Stimulated activated CD8-positive, alpha-beta memory T cell treated with anti-CD3 and anti-CD28 coated beads, Interleukin-12 subunit alpha, Interleukin-12 subunit beta, amount 100 ng/mL, for 24 hours (primary cell): ENCODE measurements around the gene DLG2.
"Not testable (repeated sequence)": the region's sequence is repeated elsewhere in the genome, so short reads cannot be mapped to it uniquely, and the experiment has no call there.

Experiments
- DNase-seq: peaks from one replicate; pipeline ENCODE4 v3.0.0-alpha.2; 2020; ENCODE audit errors: extremely low read depth

Gene DLG2

DNA sequence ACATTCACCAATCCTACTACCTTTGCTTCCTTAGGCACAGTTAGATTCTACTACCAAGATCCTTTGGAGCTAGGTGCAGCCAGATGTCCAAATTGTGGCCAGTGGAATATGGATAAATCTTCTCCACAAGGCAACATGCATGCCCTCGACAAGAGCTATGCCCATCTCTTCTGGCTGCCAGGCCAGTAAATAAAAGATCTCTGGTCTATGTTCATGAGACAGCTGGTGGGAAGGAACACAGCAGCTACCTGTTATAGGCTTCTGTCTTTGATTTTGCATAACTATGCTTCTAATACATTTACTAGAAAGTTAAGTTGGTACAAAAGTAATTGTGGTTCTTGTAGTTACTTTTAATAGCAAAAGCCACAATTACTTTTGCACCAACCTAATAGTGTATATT, 182.7 kb downstream of the DLG2 start:
- no peak for DNase-seq

DNA sequence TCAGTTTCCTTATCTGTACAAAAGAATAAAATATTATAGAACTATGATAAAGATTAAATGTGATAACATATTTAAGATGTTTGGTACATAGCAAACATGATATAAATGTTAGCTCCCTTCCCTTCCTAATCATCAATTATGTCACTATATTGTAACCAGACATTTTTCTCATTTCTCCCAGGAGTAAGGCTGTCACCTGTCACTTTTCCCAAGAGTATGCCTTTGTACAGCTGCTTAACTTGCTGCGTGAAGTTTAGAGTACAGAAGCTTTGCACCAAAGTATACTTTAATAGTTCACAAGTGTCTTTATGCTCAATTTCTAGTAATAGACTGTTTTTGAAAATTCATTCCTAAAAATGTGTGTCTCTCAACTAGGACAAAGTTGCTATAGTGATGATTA, 186.9 kb downstream of the DLG2 start:
- DNase-seq = no peak

DNA sequence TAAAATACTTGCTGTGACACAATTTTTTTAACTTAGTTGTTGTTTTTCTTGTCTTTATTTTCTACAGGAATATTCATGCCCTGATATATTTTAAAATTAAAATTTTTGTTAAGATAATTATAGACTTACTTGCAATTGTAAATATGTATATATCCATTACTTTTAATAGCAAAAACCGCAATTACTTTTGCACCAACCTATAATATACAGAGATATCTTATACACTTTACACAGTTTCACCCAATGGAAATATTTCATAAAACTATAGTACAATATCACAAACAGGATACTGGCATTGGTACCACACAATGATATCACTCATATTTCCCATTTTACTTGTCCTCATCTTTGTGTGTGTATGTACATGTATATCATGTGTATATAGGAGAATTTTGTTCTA, 188.8 kb downstream of the DLG2 start:
- no peak for DNase-seq

DNA sequence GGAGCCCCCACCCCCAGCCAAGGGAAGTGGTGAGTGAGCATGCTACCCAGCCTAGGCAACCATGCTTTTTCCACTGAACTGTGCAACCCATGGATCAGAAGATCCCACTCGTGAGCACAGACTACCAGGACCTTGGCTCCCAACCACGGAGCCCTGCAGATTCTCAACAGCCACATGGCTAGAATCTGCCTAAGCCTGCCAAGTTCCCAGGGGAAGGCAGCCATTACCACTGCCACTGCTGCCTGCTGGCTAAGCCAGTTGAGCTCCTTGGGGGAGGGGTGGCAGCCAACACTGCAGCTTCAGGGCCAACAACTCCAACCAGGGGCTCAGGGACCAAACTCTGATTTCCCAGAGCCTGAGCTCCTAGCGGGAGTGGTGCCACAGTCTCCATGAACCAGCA, 195.8 kb downstream of the DLG2 start:
- no peak for DNase-seq

DNA sequence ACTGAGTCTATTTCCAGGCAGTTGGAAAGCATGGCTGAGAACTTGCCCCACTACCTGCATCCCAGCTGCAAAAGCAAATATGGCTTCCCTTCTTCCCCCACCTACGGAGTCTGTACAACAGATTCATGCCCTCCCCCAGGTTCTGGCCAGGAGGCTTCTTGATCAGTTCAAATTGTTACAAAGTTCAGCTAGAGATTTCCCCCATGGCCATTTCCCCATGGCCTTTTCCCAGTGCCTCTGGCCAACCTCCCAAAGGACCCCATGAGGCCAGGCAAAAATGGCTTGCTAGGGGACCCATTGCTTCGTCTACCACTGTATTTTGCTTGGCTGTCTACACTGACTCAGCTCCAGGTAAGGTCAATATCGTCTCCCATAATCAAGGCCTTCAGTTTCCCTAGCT, 203.3 kb downstream of the DLG2 start:
- no peak for DNase-seq

DNA sequence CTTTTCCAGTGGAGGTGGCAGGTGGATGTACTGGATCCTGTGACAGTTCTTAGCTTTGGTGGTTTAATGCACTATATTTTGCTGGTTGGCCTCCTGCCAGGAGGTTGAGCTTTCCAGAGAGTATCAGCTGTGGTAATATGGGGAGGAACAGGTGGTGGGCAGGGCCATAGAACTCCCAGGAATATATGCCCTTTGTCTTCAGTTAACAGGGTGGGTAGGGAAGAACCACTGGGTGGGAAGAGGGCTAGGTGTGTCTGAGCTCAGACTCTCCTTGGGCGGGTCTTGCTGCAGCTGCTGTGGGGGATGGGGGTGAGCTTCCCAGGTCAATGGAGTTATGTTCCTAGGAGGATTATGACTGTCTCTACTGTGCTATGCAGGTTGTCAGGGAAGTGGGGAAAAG, 203.8 kb downstream of the DLG2 start:
- DNase-seq = no peak

DNA sequence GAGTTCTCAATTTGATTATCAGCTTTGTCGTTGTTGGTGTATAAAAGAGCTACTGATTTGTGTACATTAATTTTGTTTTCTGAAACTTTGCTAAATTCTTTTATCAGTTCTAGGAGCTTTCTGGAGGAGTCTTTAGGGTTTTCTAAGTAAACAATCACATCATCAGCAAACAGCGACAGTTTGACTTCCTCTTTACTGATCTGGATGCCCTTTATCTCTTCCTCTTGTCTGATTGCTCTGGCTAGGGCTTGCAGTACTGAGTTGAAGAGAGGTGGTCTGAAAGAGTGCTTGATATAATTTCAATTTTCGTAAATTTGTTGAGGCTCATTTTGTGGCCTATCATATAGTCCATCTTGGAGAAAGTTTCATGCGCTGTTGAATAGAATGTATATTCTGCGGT, 213.0 kb downstream of the DLG2 start:
- no peak for DNase-seq

DNA sequence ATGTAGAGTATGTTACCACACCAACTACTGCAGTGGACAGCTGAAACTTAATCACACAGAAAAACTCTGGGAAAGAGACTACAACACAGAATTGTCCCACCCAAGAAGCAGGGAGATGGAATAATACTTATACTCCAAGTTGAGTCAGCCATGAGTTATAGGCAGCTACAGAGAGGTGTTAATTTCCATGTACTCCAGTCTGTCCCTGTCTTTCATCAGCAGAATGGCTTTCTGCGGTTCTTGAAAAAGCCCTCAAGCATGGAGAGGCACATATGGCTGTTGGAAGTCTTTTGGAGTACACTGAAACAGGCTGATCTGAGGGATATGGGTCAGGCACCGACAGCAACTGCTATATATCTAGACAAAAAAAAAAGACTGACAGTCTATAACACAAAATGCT, 219.5 kb downstream of the DLG2 start:
- DNase-seq = no peak

DNA sequence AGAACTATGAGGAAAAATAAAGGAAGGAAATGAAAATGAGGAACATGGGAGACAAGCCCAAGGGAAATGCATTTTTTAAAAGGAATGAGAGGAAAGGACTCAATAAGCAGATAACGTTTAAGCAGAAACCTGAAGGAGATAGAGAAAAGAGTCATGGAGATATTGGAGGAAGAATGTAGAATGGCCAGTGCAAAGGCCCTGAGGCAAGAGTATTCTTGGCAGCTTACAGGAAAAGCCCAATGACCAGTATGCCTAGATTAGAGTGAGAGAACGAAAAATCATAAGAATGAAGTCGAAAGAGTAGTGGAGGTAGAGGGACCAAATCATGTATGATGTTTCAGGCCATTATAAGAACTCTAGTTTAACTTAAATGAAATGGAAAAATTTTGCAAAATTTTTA, 220.3 kb downstream of the DLG2 start:
- no peak for DNase-seq

DNA sequence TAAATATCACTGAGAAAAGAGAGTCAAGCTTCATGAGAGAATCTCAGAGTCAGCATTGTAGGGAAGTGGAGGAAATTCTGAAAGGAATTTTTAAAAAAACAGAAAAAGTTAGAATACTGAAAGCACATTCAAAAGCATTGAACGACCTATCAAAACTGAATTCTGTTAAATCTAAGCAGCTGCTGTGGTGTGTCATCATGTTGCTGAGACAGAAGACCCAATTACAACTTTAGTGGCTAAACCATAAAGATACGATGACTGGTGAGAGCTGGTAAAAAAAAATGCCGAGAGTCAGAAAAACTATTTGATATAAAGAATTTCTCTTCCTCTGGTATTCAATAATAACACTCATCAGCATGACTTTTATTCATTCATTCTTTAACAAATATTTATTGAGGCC, 220.8 kb downstream of the DLG2 start:
- no peak for DNase-seq

DNA sequence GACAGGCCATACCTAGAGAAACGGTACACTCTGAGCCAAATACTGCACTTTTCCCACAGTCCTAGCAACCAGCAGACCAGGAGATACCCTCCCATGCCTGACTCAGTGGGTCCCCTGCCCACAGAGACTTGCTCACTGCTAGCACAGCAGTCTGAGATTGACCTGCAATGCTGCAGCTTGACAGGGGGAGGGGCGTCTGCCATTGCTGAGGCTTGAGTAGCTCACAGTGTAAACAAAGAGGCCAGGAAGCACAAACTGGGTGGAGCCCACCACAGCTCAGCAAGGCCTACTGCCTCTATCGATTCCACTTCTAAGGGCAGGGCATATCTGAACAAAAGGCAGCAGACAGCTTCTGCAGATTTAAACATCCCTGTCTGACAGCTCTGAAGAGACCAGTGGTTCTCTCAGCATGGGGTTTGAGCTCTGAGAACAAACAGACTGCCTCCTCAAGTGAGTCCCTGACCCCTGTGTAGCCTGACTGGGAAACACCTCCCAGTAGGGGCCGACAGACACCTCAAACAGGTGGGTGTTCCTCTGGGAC, 231.6 kb downstream of the DLG2 start:
- DNase-seq = not testable (repeated sequence)

DNA sequence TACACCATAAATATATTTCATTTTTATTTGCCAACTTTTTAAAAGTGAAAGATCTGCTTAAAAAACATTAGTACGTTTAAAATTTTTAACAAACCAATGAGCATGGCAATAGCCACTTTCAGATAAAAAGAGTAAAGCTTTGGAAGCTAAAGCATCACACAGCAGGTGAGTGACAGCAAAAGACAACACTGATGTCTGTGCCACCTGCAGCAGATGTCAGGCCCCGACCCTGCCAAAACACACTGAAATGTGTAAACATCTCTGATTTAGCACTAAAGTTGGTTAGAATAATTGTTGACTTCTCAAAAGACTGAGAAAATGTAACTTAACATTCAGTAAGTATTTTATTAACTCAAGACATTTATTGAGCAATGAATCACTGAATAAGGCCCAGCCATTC, 232.9 kb downstream of the DLG2 start:
- no peak for DNase-seq

DNA sequence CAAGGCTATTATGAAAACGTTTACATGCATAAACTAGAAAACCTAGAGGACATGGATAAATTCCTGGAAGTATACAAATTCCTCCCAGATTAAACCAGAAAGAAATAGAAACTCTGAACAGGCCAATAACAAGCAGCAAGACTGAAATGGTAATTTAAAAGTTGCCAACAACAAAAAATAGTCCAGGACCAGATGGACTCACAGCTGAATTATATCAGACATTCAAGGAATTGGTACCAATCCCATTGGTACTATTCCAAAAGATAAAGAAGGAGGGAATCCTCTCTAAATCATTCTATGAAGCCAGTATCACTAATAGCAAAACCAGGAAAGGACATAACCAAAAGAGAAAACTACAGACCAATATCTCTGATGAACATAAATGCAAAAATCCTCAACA, 236.0 kb downstream of the DLG2 start:
- DNase-seq = no peak

DNA sequence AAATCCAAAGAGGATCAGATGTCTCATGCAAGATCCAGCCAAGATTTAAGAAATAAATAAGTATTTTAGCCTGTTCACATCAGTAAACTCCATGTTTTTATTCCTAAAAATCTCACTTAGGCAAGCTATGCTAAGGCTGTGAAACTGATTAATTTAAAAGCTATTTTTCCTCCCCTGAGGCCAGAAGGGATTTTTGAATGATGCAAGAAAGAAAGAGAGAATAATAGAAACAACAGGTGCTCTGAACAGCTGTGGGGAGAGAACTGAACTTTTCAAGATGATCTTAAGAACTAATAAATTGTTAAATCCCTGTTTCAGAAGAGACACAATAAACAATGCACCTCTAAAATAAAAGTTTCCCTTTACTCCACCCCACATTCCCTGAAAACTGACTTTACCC, 241.6 kb downstream of the DLG2 start:
- no peak for DNase-seq

DNA sequence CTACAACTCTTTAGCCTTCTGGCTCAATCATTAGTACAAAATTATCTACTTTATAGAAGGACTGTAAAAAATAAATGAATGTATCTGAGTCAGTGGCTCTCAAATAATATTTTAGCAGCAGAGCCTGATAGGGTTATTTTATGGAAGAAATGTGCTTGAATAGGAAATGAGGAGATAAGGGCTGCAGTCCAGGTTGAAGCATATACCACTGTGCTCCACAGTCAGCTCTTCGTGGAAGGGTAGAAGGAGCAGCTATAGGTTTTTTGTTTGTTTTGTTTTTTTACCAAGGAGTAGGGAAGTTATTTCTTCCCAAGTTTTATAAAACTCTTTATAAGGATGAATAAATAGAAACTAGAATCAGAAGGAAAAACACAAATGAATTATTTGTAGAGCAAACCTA, 242.0 kb downstream of the DLG2 start:
- no peak for DNase-seq

DNA sequence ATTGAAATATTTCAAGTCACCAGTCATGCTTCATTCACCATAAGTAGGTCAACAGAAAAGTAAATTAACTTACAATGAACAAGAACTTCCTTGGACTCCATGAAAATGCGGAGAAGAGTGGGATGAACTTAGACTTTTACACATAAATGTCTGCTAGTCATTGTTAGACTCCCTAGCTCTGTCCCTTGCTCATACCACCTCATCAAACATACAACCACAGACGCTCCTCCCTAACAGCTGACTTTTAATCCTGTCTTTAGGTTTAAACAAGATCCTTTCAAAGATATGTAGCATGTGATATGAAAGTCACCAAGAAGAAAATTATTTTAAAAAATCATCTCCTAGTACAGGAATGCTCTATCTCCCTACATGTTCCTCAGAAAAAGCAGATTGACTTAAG, 248.1 kb downstream of the DLG2 start:
- DNase-seq = no peak

DNA sequence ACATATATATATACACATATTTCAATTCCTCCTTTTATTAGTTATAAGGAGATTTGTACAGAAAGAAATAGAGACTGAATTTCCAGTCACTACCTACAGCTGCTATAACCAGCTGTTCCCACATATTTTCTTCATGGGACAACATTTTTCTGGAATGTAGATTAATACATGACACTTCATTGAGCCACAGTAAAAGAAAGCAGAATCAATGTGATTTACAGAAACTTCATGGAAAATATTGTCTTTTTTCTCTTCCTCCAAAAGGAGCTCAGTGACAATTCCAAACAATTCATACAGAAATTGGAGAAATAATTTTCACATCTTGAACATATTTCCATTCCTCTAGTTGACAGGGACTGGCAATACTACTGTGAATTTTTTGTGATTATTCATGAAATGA, 249.2 kb downstream of the DLG2 start:
- no peak for DNase-seq

DNA sequence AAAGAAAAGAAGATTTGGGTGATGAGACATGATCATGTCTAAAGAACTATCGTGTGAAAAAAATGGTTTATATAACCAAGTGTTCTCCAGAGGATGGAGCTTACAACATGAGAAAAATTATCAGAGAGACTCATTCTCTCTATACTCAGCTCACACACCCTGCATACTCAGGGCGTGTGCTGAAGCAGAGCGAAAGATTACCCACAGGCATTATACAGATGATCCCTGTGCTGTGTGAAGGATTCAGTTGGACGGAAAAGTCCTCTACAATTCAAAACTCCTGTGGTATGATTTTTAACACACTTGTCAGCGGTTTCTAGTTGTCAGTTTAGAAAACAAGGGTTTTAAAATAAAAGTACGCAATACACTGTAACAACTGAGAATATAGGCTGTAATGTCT, 267.3 kb downstream of the DLG2 start:
- DNase-seq = no peak

DNA sequence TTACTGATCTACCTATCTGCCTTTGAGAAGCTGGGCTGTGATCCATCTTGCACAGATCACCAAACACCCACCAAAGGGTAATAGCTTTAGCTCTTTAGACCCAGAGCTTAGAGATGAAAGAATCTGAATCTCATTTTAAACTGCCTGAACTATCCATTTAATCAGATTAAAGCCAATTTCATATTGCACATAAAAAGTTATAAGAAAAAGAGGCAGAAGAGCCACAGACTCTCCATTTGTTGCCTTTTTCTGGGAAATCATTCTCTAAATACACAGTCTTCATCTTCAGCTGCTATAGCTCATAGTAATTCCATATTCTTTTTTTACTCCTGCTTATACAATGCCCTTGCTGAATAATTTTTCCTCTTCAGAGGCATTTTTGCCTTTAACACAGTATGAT, 271.2 kb downstream of the DLG2 start:
- DNase-seq = no peak

DNA sequence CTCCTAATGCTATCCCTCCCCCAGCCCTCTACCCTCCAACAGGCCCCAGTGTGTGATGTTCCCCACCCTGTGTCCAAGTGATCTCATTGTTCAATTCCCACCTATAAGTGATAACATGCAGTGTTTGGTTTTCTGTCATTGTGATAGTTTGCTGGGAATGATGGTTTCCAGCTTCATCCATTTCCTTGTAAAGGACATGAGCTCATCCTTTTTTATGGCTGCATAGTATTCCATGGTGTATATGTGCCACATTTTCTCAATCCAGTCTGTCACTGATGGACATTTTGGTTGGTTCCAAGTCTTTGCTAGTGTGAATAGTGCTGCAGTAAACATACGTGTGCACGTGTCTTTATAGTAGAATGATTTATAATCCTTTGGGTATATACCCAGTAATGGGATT, 277.6 kb downstream of the DLG2 start:
- DNase-seq = not testable (repeated sequence)

DNA sequence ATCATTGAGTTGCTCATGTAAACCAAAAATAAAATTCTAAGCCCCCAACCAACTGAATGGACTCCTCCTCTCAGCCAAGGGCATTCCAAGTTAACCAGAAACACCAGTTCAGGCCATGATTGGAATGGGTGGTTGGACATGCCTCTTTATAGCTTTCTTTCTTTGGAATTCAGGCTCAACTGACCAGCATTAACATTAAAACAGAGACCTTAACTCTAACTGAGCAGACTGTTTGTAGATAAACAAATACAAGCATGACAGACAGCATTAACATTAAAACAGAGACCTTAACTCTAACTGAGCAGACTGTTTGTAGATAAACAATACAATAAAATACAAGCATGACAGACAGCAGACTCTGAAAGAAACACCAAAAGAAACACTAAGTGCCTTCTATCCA, 278.2 kb downstream of the DLG2 start:
- no peak for DNase-seq

DNA sequence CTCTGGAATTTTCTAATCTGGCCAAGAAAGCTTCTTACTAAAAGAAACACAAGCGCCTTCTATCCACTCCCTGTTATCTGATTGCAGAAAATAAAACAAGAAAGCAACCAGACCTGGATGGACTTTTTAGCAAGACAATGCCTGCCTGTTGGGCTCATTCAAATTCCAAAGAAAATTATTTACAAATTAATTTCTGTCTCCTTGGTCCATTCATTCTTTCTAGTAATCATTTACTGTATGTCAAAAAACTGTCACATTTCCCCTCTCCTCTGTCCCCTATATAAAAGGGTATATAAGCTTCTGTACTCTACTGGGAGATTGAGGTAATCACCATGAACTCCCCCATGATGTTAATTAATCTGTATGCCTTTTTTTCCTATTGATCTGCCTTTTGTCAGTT, 279.9 kb downstream of the DLG2 start:
- DNase-seq = no peak

DNA sequence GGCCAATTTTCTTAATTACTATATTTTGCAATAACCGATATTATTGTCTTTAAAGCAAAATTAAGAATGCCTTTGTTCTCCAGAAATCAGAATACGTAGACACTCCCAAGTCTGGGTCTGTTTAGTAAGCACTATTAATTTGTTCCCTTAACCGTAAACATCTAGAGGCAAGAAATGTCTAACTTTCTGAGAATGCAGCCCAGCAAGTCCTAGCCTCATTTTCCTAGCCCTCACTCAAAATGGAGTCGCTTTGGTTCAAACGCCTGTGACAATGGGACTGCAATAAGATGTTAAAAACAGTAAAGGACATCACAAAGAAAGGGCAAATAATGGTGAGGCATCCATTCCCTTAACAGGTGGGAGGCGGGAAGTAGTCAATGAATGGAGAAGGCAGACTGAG, 280.7 kb downstream of the DLG2 start:
- no peak for DNase-seq

DNA sequence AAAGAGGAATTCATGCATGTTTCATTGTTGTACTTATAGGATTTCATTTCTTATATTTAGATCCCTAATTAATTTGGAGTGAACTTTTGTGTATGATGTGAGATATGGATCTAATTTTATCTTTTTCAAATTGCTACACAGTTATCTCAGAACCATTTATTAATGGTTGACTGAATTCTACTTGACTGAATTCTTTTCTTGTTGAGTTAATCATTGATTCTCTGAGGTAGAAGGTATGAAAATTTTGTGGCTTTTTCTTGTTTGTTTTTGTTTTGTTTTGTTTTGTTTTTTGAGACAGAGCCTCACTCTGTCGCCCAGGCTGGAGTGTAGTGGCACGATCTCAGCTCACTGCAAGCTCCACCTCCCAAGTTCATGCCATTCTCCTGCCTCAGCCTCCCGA, 286.3 kb downstream of the DLG2 start:
- DNase-seq = not testable (repeated sequence)

DNA sequence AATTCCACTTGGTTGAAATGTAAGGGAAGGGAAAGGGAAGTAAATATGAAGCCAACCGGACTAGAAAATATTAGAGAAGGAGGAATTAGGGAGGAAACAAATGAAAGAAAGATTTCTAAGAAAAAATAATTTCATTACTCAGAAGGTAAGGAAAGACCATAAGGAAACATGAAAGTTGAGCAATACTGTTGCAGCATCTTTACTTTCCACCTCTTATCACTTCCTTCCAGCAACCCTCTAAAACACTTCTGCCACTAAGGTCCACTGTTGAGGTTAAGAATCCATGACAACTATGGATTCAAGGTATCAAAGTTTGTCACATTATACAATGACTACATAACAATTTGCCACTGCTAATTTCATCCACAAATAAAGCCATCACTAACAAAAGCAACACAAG, 308.6 kb downstream of the DLG2 start:
- DNase-seq = no peak
